Muscle of arm (tissue), 12 donors: ENCODE results near the gene ENTPD2. TPM values are rescaled to one million over a fixed set of nuclear protein-coding genes. Genes with fewer than 3 reads are reported as not detected.
"Not testable (repeated sequence)": the region's sequence is repeated elsewhere in the genome, so short reads cannot be mapped to it uniquely, and the experiment has no call there.

Experiments used
- DNase-seq: peaks from one replicate; pipeline ENCODE4 v3.0.0-alpha.2; 2013
- polyA plus RNA-seq, 12 donors: library from polyadenylated mRNA; unstranded; fragments of 120-200 nt; gene quantifications; one replicate each; pipeline ENCODE4 v1.2.1, GENCODE V29; 2013; ENCODE audit not compliant: insufficient read length in 12 of 12

The ENTPD2 gene
- polyA plus RNA-seq, 12 donors: 8.6 to 21.8 (median 12.8) TPM; not detected in 1

GRCh38 chr9:137004285-137004684 lies 49.6 kb downstream of the ENTPD2 start:
- DNase-seq: not testable (repeated sequence)

GRCh38 chr9:137002646-137003041 lies 51.2 kb downstream of the ENTPD2 start:
- DNase-seq: no peak

GRCh38 chr9:137001857-137002645 lies 51.8 kb downstream of the ENTPD2 start:
- no peak for DNase-seq

- DNase-seq: no peak
Observed at GRCh38 chr9:137000177-137000930, 53.5 kb downstream of the ENTPD2 start.

Other genes with a start within 250 kb of the ENTPD2 start
- gene RABL6, start 246.1 kb downstream of the ENTPD2 start, polyA plus RNA-seq: 10 to 100 TPM in 11 of 12 donors, not detected in 1; 40.9 to 81.7 (median 48.7) TPM
- gene AJM1, start 211.6 kb downstream of the ENTPD2 start, polyA plus RNA-seq: 1 to 10 TPM in 10 of 12 donors, under 1 TPM in 1, not detected in 1; 0.93 to 7.0 (median 1.5) TPM
- gene PHPT1, start 204.7 kb downstream of the ENTPD2 start, polyA plus RNA-seq: 100 to 1,000 TPM in 2 of 12 donors, 10 to 100 TPM in 9, not detected in 1; 60.3 to 100 (median 73.7) TPM
- 100 to 1,000 TPM in 1 of 12 donors, 1 to 10 TPM in 10, not detected in 1; 2.7 to 131 (median 3.9) TPM for gene MAMDC4, start 201.7 kb downstream of the ENTPD2 start, polyA plus RNA-seq
- 100 to 1,000 TPM in 11 of 12 donors, not detected in 1; 262 to 391 (median 299) TPM for gene EDF1, start 187.8 kb downstream of the ENTPD2 start, polyA plus RNA-seq
- gene TRAF2, start 167.5 kb downstream of the ENTPD2 start, polyA plus RNA-seq: 10 to 100 TPM in 5 of 12 donors, 1 to 10 TPM in 6, not detected in 1; 7.1 to 15.5 (median 9.1) TPM
- gene FBXW5, start 109.3 kb downstream of the ENTPD2 start, polyA plus RNA-seq: 10 to 100 TPM in 11 of 12 donors, not detected in 1; 26.2 to 46.7 (median 30.6) TPM
- 1 to 10 TPM in 1 of 12 donors, under 1 TPM in 7, not detected in 4; 0.27 to 1.2 (median 0.48) TPM for gene C8G, start 108.8 kb downstream of the ENTPD2 start, polyA plus RNA-seq
- 1 to 10 TPM in 5 of 12 donors, under 1 TPM in 4, not detected in 3; 0.23 to 1.4 (median 1.1) TPM for gene LCN12, start 101.8 kb downstream of the ENTPD2 start, polyA plus RNA-seq
- 10 to 100 TPM in 6 of 12 donors, 1 to 10 TPM in 4, not detected in 2; 5.3 to 30.3 (median 13.6) TPM for gene PTGDS, start 76.6 kb downstream of the ENTPD2 start, polyA plus RNA-seq
- gene LCNL1, start 71.1 kb downstream of the ENTPD2 start, polyA plus RNA-seq: under 1 TPM in 10 of 12 donors, not detected in 2; 0.19 to 0.74 (median 0.54) TPM
- 10 to 100 TPM in 11 of 12 donors, not detected in 1; 15.5 to 51.6 (median 19.6) TPM for gene PAXX, start 61.6 kb downstream of the ENTPD2 start, polyA plus RNA-seq
- gene CLIC3, start 57.5 kb downstream of the ENTPD2 start, polyA plus RNA-seq: 10 to 100 TPM in 1 of 12 donors, 1 to 10 TPM in 2, under 1 TPM in 6, not detected in 3; 0.23 to 26.6 (median 0.49) TPM
- gene ABCA2, start 25.8 kb downstream of the ENTPD2 start, polyA plus RNA-seq: 10 to 100 TPM in 11 of 12 donors, not detected in 1; 10.1 to 28.9 (median 13.0) TPM
- gene FUT7, start 22.0 kb downstream of the ENTPD2 start, polyA plus RNA-seq: under 1 TPM in 3 of 12 donors, not detected in 9; 0.05 to 0.45 (median 0.08) TPM
- gene NPDC1, start 7.9 kb downstream of the ENTPD2 start, polyA plus RNA-seq: 10 to 100 TPM in 11 of 12 donors, not detected in 1; 26.6 to 48.0 (median 30.3) TPM
- 1 to 10 TPM in 11 of 12 donors, not detected in 1; 2.0 to 8.0 (median 3.3) TPM for gene SAPCD2, start 16.5 kb upstream of the ENTPD2 start, polyA plus RNA-seq
- 1 to 10 TPM in 10 of 12 donors, not detected in 2; 1.4 to 3.8 (median 1.8) TPM for gene UAP1L1, start 23.5 kb upstream of the ENTPD2 start, polyA plus RNA-seq
- 10 to 100 TPM in 11 of 12 donors, not detected in 1; 34.2 to 65.1 (median 37.7) TPM for gene MAN1B1, start 32.9 kb upstream of the ENTPD2 start, polyA plus RNA-seq
- 10 to 100 TPM in 11 of 12 donors, not detected in 1; 16.7 to 86.0 (median 23.7) TPM for gene DPP7, start 60.7 kb upstream of the ENTPD2 start, polyA plus RNA-seq
- gene GRIN1, start 85.1 kb upstream of the ENTPD2 start, polyA plus RNA-seq: under 1 TPM in 4 of 12 donors, not detected in 8; 0.09 to 0.84 (median 0.14) TPM
- not detected for gene LRRC26, start 116.0 kb upstream of the ENTPD2 start, polyA plus RNA-seq
- not detected for gene TMEM210, start 118.0 kb upstream of the ENTPD2 start, polyA plus RNA-seq
- 10 to 100 TPM in 11 of 12 donors, not detected in 1; 21.1 to 36.5 (median 30.4) TPM for gene ANAPC2, start 134.5 kb upstream of the ENTPD2 start, polyA plus RNA-seq
- gene SSNA1, start 134.6 kb upstream of the ENTPD2 start, polyA plus RNA-seq: 10 to 100 TPM in 11 of 12 donors, not detected in 1; 36.2 to 86.3 (median 45.8) TPM
- gene TPRN, start 146.7 kb upstream of the ENTPD2 start, polyA plus RNA-seq: 10 to 100 TPM in 2 of 12 donors, 1 to 10 TPM in 9, not detected in 1; 4.2 to 10.4 (median 7.9) TPM
- gene TMEM203, start 151.6 kb upstream of the ENTPD2 start, polyA plus RNA-seq: 10 to 100 TPM in 11 of 12 donors, not detected in 1; 20.7 to 39.2 (median 31.1) TPM
- 10 to 100 TPM in 2 of 12 donors, 1 to 10 TPM in 9, not detected in 1; 4.9 to 13.3 (median 6.9) TPM for gene NDOR1, start 151.6 kb upstream of the ENTPD2 start, polyA plus RNA-seq
- 1 to 10 TPM in 10 of 12 donors, not detected in 2; 1.7 to 7.1 (median 2.3) TPM for gene RNF208, start 168.2 kb upstream of the ENTPD2 start, polyA plus RNA-seq
- gene CYSRT1, start 171.1 kb upstream of the ENTPD2 start, polyA plus RNA-seq: 1 to 10 TPM in 9 of 12 donors, under 1 TPM in 1, not detected in 2; 0.91 to 3.2 (median 2.1) TPM
- gene RNF224, start 173.4 kb upstream of the ENTPD2 start, polyA plus RNA-seq: 1 to 10 TPM in 7 of 12 donors, under 1 TPM in 3, not detected in 2; 0.66 to 2.9 (median 1.3) TPM
- gene SLC34A3, start 176.8 kb upstream of the ENTPD2 start, polyA plus RNA-seq: 1 to 10 TPM in 6 of 12 donors, under 1 TPM in 4, not detected in 2; 0.43 to 1.6 (median 1.0) TPM
- 100 to 1,000 TPM in 11 of 12 donors, not detected in 1; 121 to 306 (median 157) TPM for gene TUBB4B, start 187.2 kb upstream of the ENTPD2 start, polyA plus RNA-seq
- gene STPG3, start 197.2 kb upstream of the ENTPD2 start, polyA plus RNA-seq: under 1 TPM in 6 of 12 donors, not detected in 6; 0.24 to 0.54 (median 0.30) TPM
- gene NELFB, start 201.3 kb upstream of the ENTPD2 start, polyA plus RNA-seq: 10 to 100 TPM in 11 of 12 donors, not detected in 1; 31.1 to 52.0 (median 39.2) TPM
- gene TOR4A, start 223.7 kb upstream of the ENTPD2 start, polyA plus RNA-seq: 10 to 100 TPM in 1 of 12 donors, 1 to 10 TPM in 10, not detected in 1; 3.5 to 14.8 (median 4.4) TPM
- 10 to 100 TPM in 2 of 12 donors, 1 to 10 TPM in 9, not detected in 1; 2.6 to 28.7 (median 4.3) TPM for gene NRARP, start 248.2 kb upstream of the ENTPD2 start, polyA plus RNA-seq